Neural progenitor cell (in vitro differentiated cells): ENCODE measurements around the gene VAT1L. TPM values are rescaled to one million over a fixed set of nuclear protein-coding genes. Genes with fewer than 3 reads are reported as not detected.

Source experiments
- DNase-seq: peaks from one replicate; pipeline ENCODE4 v3.0.0-alpha.2; 2016; ENCODE audit warnings: low spot score
- H2AFZ ChIP-seq: fragments of 200-600 bp; sonication (generic); replicated peaks from 2 replicates; pipeline ENCODE4 v1.6.1; 2016; ENCODE audit warnings: antibody characterized with exemption
- H3F3A ChIP-seq: fragments of 200-600 bp; sonication (generic); 2 replicates; pipeline ENCODE4 v1.6.1; 2016; ENCODE audit warnings: antibody characterized with exemption, low read depth
- H3K27ac ChIP-seq: fragments of 200-600 bp; sonication (generic); 2 replicates; pipeline ENCODE4 v1.5.1; 2016; ENCODE audit warnings: mild to moderate bottlenecking
- H3K27me3 ChIP-seq: fragments of 200-600 bp; sonication (generic); 2 replicates; pipeline ENCODE4 v1.6.1; 2016; ENCODE audit warnings: mild to moderate bottlenecking, moderate library complexity
- H3K36me3 ChIP-seq: fragments of 200-600 bp; sonication (generic); 2 replicates; pipeline ENCODE4 v1.5.1; 2016
- H3K4me1 ChIP-seq: fragments of 200-600 bp; sonication (generic); 2 replicates; pipeline ENCODE4 v1.6.1; 2016; ENCODE audit warnings: mixed run types
- H3K4me2 ChIP-seq: fragments of 200-600 bp; sonication (generic); 2 replicates; pipeline ENCODE4 v1.6.1; 2016
- H3K4me3 ChIP-seq: fragments of 200-600 bp; sonication (generic); 2 replicates; pipeline ENCODE4 v1.5.1; 2016
- H3K79me2 ChIP-seq: fragments of 200-600 bp; sonication (generic); 2 replicates; pipeline ENCODE4 v1.6.1; 2016; ENCODE audit warnings: low read depth
- H3K9ac ChIP-seq: fragments of 200-600 bp; sonication (generic); 2 replicates; pipeline ENCODE4 v1.6.1; 2016
- H3K9me3 ChIP-seq: fragments of 200-600 bp; sonication (generic); 2 replicates; pipeline ENCODE4 v1.5.1; 2016; ENCODE audit warnings: low read depth
- H4K20me1 ChIP-seq: fragments of 200-600 bp; sonication (generic); 2 replicates; pipeline ENCODE4 v1.6.1; 2016; ENCODE audit warnings: low read depth
- H3K27ac Mint-ChIP-seq: 3 replicates; pipeline ENCODE4 v1.8.0; 2021; ENCODE audit warnings: mixed read lengths
- H3K27me3 Mint-ChIP-seq: 2 replicates; pipeline ENCODE4 v1.8.0; 2022; ENCODE audit warnings: low read depth, mild to moderate bottlenecking, inconsistent platforms, moderate library complexity, mixed read lengths; ENCODE audit not compliant: insufficient read depth
- H3K36me3 Mint-ChIP-seq: 3 replicates; pipeline ENCODE4 v1.8.0; 2021; ENCODE audit warnings: mixed read lengths
- H3K4me1 Mint-ChIP-seq: 3 replicates; pipeline ENCODE4 v1.8.0; 2021; ENCODE audit warnings: mixed read lengths
- H3K4me3 Mint-ChIP-seq: 3 replicates; pipeline ENCODE4 v1.8.0; 2021; ENCODE audit warnings: mild to moderate bottlenecking, moderate library complexity, mixed read lengths
- H3K9me3 Mint-ChIP-seq: 3 replicates; pipeline ENCODE4 v1.8.0; 2020; ENCODE audit warnings: mixed read lengths
- EZH2 ChIP-seq: fragments of 200-600 bp; sonication (generic); IDR thresholded peaks from 2 replicates; pipeline ENCODE4 v1.6.1; 2017; ENCODE audit warnings: antibody characterized with exemption, mild to moderate bottlenecking, moderate library complexity
- EZH2phosphoT487 ChIP-seq: fragments of 200-600 bp; sonication (generic); IDR thresholded peaks from 2 replicates; pipeline ENCODE4 v1.6.1; 2017; ENCODE audit warnings: antibody characterized with exemption
- total RNA-seq: library from RNA; depleted of rRNA; stranded (reverse); fragments of >200 nt; gene quantifications from 2 replicates; pipeline ENCODE4 v1.2.3, GENCODE V29; 2015; ENCODE audit warnings: low replicate concordance
- TF ChIP-seq, protein P1 (sequence below): fragments of 200-600 bp; sonication (generic); IDR thresholded peaks from 2 replicates; pipeline ENCODE4 v1.5.1; 2017; ENCODE audit warnings: antibody characterized with exemption, mild to moderate bottlenecking

The VAT1L gene
- total RNA-seq, 1 donor from 2014 or later: 43.2 TPM

DNA sequence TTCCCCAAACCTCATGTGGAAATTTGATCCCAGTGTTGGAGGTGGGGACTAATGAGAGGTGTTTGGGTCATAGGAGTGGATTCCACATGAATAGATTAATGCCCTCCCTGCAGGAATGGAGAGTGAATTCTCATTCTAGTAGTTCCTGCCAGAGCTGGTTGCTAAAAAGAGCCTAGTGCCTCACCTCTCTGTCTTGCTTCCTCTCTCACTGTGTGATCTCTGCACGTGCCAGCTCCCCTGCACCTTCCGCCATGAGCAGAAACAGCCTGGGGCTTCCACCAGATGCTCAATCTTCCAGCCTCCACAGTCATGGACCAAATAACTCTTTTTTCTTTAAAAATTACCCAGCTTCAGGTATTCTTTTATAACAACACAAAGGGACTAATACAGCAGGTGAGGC is 161.1 kb downstream of the VAT1L start:
- TF ChIP-seq EZH2phosphoT487 (no peak), EZH2 (no peak)
- TF ChIP-seq, protein P1, sequence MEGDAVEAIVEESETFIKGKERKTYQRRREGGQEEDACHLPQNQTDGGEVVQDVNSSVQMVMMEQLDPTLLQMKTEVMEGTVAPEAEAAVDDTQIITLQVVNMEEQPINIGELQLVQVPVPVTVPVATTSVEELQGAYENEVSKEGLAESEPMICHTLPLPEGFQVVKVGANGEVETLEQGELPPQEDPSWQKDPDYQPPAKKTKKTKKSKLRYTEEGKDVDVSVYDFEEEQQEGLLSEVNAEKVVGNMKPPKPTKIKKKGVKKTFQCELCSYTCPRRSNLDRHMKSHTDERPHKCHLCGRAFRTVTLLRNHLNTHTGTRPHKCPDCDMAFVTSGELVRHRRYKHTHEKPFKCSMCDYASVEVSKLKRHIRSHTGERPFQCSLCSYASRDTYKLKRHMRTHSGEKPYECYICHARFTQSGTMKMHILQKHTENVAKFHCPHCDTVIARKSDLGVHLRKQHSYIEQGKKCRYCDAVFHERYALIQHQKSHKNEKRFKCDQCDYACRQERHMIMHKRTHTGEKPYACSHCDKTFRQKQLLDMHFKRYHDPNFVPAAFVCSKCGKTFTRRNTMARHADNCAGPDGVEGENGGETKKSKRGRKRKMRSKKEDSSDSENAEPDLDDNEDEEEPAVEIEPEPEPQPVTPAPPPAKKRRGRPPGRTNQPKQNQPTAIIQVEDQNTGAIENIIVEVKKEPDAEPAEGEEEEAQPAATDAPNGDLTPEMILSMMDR: no peak
- Histone ChIP-seq H3K27me3 (no peaks in the 10 kb centered on the region), H3K27ac (no peak overlapping the region), H3K4me3 (no peak overlapping the region), H3K9me3 (no peaks in the 10 kb centered on the region), H3K4me1 (no peaks in the 10 kb centered on the region), H4K20me1 (no peaks in the 10 kb centered on the region), H3K9ac (no peak overlapping the region), H3F3A (peaks cover 2% of the 10 kb centered on the region), H3K36me3 (no peaks in the 10 kb centered on the region), H2AFZ (no peak overlapping the region), H3K4me2 (no peak overlapping the region), H3K79me2 (no peaks in the 10 kb centered on the region)
- Mint-ChIP-seq H3K9me3 (no peaks in the 10 kb centered on the region), H3K4me3 (no peak overlapping the region), H3K36me3 (peaks cover 7% of the 10 kb centered on the region), H3K27ac (peak overlapping the region; percentile 23), H3K4me1 (peaks cover 45% of the 10 kb centered on the region), H3K27me3 (peaks cover 6% of the 10 kb centered on the region)
- DNase-seq: no peak

DNA sequence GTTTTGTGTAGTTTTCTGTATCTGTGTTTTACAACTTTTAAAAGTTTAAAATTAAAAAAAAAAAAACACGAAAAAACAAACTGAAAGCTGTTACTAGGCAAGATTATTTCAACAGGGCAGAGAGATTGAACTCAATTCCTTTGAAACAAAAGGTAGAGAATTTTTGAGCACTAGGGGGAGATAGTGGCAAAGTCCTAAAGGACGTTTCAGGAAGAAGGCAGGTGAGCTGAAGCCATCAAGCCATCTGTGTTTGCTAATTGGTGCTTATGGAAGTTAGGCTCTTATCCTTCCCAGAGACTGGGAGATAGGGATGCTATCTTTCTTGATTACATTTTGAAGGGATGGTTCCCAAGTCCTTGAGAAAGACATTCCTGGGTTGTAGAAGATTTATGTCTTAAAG is 163.4 kb downstream of the VAT1L start:
- H3K9me3 ChIP-seq: no peaks in the 10 kb centered on the region
- H3K4me3 ChIP-seq: no peak overlapping the region
- peaks cover 40% of the 10 kb centered on the region for H3K4me1 Mint-ChIP-seq
- no peak for TF ChIP-seq EZH2
- TF ChIP-seq EZH2phosphoT487: no peak
- TF ChIP-seq, protein P1: peak; percentile 61
- H3K9me3 Mint-ChIP-seq: no peaks in the 10 kb centered on the region
- no peak overlapping the region for H3K4me2 ChIP-seq
- peak; percentile 50 for DNase-seq
- H3F3A ChIP-seq: peaks cover 2% of the 10 kb centered on the region
- no peaks in the 10 kb centered on the region for H3K79me2 ChIP-seq
- H3K4me1 ChIP-seq: no peaks in the 10 kb centered on the region
- H3K27me3 ChIP-seq: no peaks in the 10 kb centered on the region
- no peaks in the 10 kb centered on the region for H3K36me3 ChIP-seq
- no peak overlapping the region for H3K4me3 Mint-ChIP-seq
- H3K27ac ChIP-seq: no peak overlapping the region
- H3K36me3 Mint-ChIP-seq: peaks cover 20% of the 10 kb centered on the region
- H3K27ac Mint-ChIP-seq: no peak overlapping the region
- peaks cover 6% of the 10 kb centered on the region for H3K27me3 Mint-ChIP-seq
- H3K9ac ChIP-seq: no peak overlapping the region
- no peaks in the 10 kb centered on the region for H4K20me1 ChIP-seq
- H2AFZ ChIP-seq: no peak overlapping the region

DNA sequence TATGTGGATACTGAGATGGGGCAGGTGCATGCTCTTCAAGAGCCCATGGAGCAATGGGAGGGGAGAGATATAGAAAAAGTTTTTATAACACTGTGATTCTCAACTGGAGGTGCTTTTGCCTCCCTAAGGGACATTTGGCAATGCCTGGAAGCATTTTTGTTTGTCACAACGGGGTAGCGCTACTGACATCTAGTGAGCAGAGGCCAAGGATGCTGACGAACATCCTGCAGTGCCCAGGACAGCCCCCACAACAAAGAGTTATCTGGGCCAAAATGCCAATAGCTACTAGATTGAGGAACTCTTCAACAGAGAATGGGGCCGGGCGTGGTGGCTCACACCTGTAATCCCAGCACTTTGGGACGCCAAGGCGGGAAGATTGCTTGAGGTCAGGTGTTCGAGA is 166.8 kb downstream of the VAT1L start:
- H2AFZ ChIP-seq: no peak overlapping the region
- Mint-ChIP-seq H3K4me1 (peaks cover 13% of the 10 kb centered on the region), H3K36me3 (peaks cover 35% of the 10 kb centered on the region)

More for the DNA sequence above, 166.8 kb downstream of the VAT1L start:
- no peaks in the 10 kb centered on the region for H3K27me3 ChIP-seq
- TF ChIP-seq EZH2: no peak
- TF ChIP-seq, protein P1: peak; percentile 37
- no peak for TF ChIP-seq EZH2phosphoT487
- no peak overlapping the region for H3K27ac ChIP-seq
- H3K4me3 ChIP-seq: no peak overlapping the region
- H3F3A ChIP-seq: peaks cover 2% of the 10 kb centered on the region
- no peaks in the 10 kb centered on the region for H3K79me2 ChIP-seq
- H4K20me1 ChIP-seq: no peaks in the 10 kb centered on the region
- H3K9ac ChIP-seq: no peak overlapping the region
- no peaks in the 10 kb centered on the region for H3K9me3 ChIP-seq
- H3K36me3 ChIP-seq: no peaks in the 10 kb centered on the region
- H3K4me2 ChIP-seq: no peak overlapping the region
- peaks cover 2% of the 10 kb centered on the region for H3K27me3 Mint-ChIP-seq
- H3K4me1 ChIP-seq: no peaks in the 10 kb centered on the region
- no peak overlapping the region for H3K4me3 Mint-ChIP-seq
- peaks cover 10% of the 10 kb centered on the region for H3K9me3 Mint-ChIP-seq
- H3K27ac Mint-ChIP-seq: peak overlapping the region; percentile 33
- peak; percentile 24 for DNase-seq
